KOPT-K1 (cell line): ENCODE measurements around the gene PSMA5.
"Not testable (repeated sequence)": the region's sequence is repeated elsewhere in the genome, so short reads cannot be mapped to it uniquely, and the experiment has no call there.

Experiments
- H3K27ac ChIP-seq: fragments of 200-600 bp; sonication (generic); 2 replicates; pipeline ENCODE4 v1.5.1; 2016; ENCODE audit warnings: antibody characterized with exemption, mild to moderate bottlenecking, low read depth, low read length; ENCODE audit not compliant: poor library complexity, severe bottlenecking
- H3K36me3 ChIP-seq: fragments of 200-600 bp; sonication (generic); 2 replicates; pipeline ENCODE4 v1.5.1; 2017; ENCODE audit warnings: antibody characterized with exemption, mild to moderate bottlenecking, low read length, moderate library complexity; ENCODE audit not compliant: insufficient read depth
- H3K9me3 ChIP-seq: fragments of 200-600 bp; sonication (generic); 2 replicates; pipeline ENCODE4 v1.5.1; 2017; ENCODE audit warnings: antibody characterized with exemption, low read length, mild to moderate bottlenecking; ENCODE audit not compliant: insufficient read depth, poor library complexity, severe bottlenecking

PSMA5 gene

GRCh38 chr1:109391157-109391556 is 35.1 kb downstream of the PSMA5 start:
- no peaks in the 10 kb centered on the region for H3K36me3 ChIP-seq
- no peaks in the 10 kb centered on the region for H3K9me3 ChIP-seq
- H3K27ac ChIP-seq: no peak overlapping the region

GRCh38 chr1:109389638-109390341 is 36.5 kb downstream of the PSMA5 start:
- Histone ChIP-seq H3K36me3 (no peaks in the 10 kb centered on the region), H3K27ac (no peak overlapping the region), H3K9me3 (no peaks in the 10 kb centered on the region)

GRCh38 chr1:109388884-109389637 is 37.2 kb downstream of the PSMA5 start:
- H3K9me3 ChIP-seq: no peaks in the 10 kb centered on the region
- H3K36me3 ChIP-seq: no peaks in the 10 kb centered on the region
- H3K27ac ChIP-seq: no peak overlapping the region

- Histone ChIP-seq H3K36me3 (no peaks in the 10 kb centered on the region), H3K9me3 (no peaks in the 10 kb centered on the region), H3K27ac (no peak overlapping the region)
Measured at GRCh38 chr1:109388208-109388711, 38.0 kb downstream of the PSMA5 start.

- Histone ChIP-seq H3K36me3 (no peaks in the 10 kb centered on the region), H3K9me3 (no peaks in the 10 kb centered on the region), H3K27ac (no peak overlapping the region)
Measured at GRCh38 chr1:109386054-109386717, 40.1 kb downstream of the PSMA5 start.

- H3K36me3 ChIP-seq: no peaks in the 10 kb centered on the region
- H3K9me3 ChIP-seq: no peaks in the 10 kb centered on the region
- H3K27ac ChIP-seq: no peak overlapping the region
Measured at GRCh38 chr1:109385417-109385816, 40.8 kb downstream of the PSMA5 start.

GRCh38 chr1:109383854-109384253 is 42.4 kb downstream of the PSMA5 start:
- H3K36me3 ChIP-seq: no peaks in the 10 kb centered on the region
- H3K27ac ChIP-seq: no peak overlapping the region

GRCh38 chr1:109383087-109383779 is 43.0 kb downstream of the PSMA5 start:
- Histone ChIP-seq H3K27ac (no peak overlapping the region), H3K9me3 (no peaks in the 10 kb centered on the region), H3K36me3 (no peaks in the 10 kb centered on the region)

More at GRCh38 chr1:109383854-109384253, 42.4 kb downstream of the PSMA5 start:
- H3K9me3 ChIP-seq: no peaks in the 10 kb centered on the region

GRCh38 chr1:109381573-109381972 is 44.7 kb downstream of the PSMA5 start:
- no peaks in the 10 kb centered on the region for H3K9me3 ChIP-seq
- no peaks in the 10 kb centered on the region for H3K36me3 ChIP-seq
- no peak overlapping the region for H3K27ac ChIP-seq

GRCh38 chr1:109379907-109380306 is 46.3 kb downstream of the PSMA5 start:
- Histone ChIP-seq H3K36me3 (no peaks in the 10 kb centered on the region), H3K9me3 (no peaks in the 10 kb centered on the region), H3K27ac (no peak overlapping the region)

GRCh38 chr1:109379422-109379821 is 46.8 kb downstream of the PSMA5 start:
- Histone ChIP-seq H3K27ac (no peak overlapping the region), H3K9me3 (no peaks in the 10 kb centered on the region), H3K36me3 (no peaks in the 10 kb centered on the region)

- H3K27ac ChIP-seq: no peak overlapping the region
- H3K9me3 ChIP-seq: no peaks in the 10 kb centered on the region
- no peaks in the 10 kb centered on the region for H3K36me3 ChIP-seq
Measured at GRCh38 chr1:109377698-109378097, 48.5 kb downstream of the PSMA5 start.

GRCh38 chr1:109373696-109374095 is 52.6 kb downstream of the PSMA5 start:
- not testable (repeated sequence) for H3K27ac ChIP-seq, H3K36me3 ChIP-seq, H3K9me3 ChIP-seq

GRCh38 chr1:109373126-109373525 is 53.1 kb downstream of the PSMA5 start:
- Histone ChIP-seq H3K9me3 (no peaks in the 10 kb centered on the region), H3K27ac (no peak overlapping the region), H3K36me3 (no peaks in the 10 kb centered on the region)

GRCh38 chr1:109372281-109372680 is 54.0 kb downstream of the PSMA5 start:
- H3K27ac ChIP-seq: no peak overlapping the region
- H3K36me3 ChIP-seq: peaks cover 4% of the 10 kb centered on the region
- no peaks in the 10 kb centered on the region for H3K9me3 ChIP-seq
